ENCODE data around the gene EIF4H. TPM values are rescaled to one million over a fixed set of nuclear protein-coding genes. Genes with fewer than 3 reads are reported as not detected.

Gene EIF4H
- total RNA-seq, 1 donor from 2014 or later: 213 TPM

DNA sequence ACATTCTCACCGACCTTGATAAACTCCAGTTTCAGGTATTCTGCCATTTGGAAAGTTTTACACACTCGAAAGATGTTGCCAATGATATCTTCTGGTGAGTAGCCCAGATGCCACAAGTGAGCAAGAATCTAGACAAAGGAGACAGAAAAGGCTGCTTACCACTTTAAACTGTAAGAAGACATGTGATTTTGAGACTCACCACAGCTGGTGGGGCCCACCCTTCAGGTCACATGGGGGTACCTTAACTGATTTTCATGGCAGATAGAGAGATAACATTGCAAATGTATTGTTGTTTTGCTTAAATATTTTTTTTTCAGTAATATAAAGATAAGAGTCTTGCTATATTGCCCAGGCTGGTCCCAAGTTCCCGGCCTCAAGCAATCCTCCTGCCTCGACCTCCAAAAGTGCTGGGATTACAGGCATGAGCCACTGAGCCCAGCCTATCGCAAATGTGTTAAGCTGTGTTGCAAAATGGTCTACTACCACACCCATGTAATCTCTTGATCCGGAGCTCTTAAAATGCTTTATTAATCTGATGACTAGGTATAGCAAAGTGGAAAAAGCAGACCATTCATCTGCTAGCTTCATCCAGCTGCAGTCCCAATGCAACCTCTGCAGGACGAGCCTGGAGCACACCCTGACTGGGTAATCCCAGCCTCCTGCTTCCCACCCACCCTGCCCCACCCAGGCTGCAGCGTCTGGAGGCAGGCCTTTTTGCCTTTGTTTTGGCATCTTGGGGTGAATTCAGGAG lies 61.5 kb downstream of the EIF4H start:
- Mint-ChIP-seq H3K36me3 (ENCODE audit: insufficient read depth) (peaks cover 32% of the 10 kb centered on the region), H3K4me1 (ENCODE audit: low read depth) (peaks cover 13% of the 10 kb centered on the region), H3K9me3 (ENCODE audit: low read depth) (no peaks in the 10 kb centered on the region), H3K27me3 (no peaks in the 10 kb centered on the region), H3K27ac (no peak overlapping the region), H3K4me3 (ENCODE audit: low read depth) (no peak overlapping the region)
- DNase-seq (ENCODE audit: low spot score, unreplicated experiment): no peak
- TF ChIP-seq, protein P1, sequence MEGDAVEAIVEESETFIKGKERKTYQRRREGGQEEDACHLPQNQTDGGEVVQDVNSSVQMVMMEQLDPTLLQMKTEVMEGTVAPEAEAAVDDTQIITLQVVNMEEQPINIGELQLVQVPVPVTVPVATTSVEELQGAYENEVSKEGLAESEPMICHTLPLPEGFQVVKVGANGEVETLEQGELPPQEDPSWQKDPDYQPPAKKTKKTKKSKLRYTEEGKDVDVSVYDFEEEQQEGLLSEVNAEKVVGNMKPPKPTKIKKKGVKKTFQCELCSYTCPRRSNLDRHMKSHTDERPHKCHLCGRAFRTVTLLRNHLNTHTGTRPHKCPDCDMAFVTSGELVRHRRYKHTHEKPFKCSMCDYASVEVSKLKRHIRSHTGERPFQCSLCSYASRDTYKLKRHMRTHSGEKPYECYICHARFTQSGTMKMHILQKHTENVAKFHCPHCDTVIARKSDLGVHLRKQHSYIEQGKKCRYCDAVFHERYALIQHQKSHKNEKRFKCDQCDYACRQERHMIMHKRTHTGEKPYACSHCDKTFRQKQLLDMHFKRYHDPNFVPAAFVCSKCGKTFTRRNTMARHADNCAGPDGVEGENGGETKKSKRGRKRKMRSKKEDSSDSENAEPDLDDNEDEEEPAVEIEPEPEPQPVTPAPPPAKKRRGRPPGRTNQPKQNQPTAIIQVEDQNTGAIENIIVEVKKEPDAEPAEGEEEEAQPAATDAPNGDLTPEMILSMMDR (IDR thresholded peaks at IDR 0.05; ENCODE audit: unreplicated experiment): no peak

DNA sequence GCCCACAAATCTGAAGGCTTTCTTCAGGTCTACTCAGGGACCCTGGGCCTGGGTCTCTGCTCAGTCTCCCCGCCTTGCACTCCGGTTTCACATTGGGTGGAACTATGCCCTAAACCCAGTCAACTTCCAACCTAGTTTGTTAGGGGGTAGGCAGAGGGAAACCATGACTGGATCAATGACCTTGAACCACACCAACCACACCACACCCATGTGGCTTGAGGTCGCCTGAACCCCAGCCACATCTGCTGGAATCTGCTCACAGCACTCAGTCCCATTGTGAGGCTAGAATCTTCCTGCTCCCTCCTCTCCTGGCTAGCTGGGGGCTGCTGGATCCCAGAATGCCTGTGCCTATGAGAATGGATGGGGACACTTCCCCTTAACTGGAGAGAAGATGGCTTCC lies 62.1 kb downstream of the EIF4H start:
- H3K36me3 Mint-ChIP-seq (ENCODE audit: insufficient read depth): peaks cover 29% of the 10 kb centered on the region
- no peak overlapping the region for H3K27ac Mint-ChIP-seq

DNA sequence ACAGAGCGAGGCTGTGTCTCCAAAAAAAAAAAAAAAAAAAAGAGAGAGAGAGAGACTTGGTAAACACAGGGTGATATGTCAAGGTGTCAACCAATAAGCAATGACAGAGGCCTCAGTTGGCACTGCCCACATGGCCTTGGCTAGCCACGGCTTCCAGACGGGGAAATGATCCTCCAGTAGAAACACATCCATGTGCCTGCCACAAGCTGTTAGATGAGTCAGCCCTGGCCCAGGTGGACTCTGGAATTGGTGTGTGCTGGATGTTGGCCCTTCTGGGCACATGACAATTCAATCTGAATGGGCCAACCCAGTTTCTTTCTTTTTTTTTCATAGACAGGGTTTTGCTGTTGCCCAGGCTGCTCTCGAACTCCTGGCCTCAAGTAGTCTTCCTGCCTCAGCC lies 66.3 kb downstream of the EIF4H start:
- H3K27me3 Mint-ChIP-seq: no peaks in the 10 kb centered on the region
- peaks cover 31% of the 10 kb centered on the region for H3K36me3 Mint-ChIP-seq (ENCODE audit: insufficient read depth)
- H3K4me3 Mint-ChIP-seq (ENCODE audit: low read depth): no peak overlapping the region
- H3K9me3 Mint-ChIP-seq (ENCODE audit: low read depth): no peaks in the 10 kb centered on the region
- H3K4me1 Mint-ChIP-seq (ENCODE audit: low read depth): no peaks in the 10 kb centered on the region
- no peak for DNase-seq (ENCODE audit: low spot score, unreplicated experiment)
- H3K27ac Mint-ChIP-seq: no peak overlapping the region
- TF ChIP-seq, protein P1 (IDR thresholded peaks at IDR 0.05; ENCODE audit: unreplicated experiment): no peak

More for the DNA sequence above, 62.1 kb downstream of the EIF4H start:
- Mint-ChIP-seq H3K27me3 (no peaks in the 10 kb centered on the region), H3K4me3 (ENCODE audit: low read depth) (no peak overlapping the region), H3K4me1 (ENCODE audit: low read depth) (peaks cover 13% of the 10 kb centered on the region), H3K9me3 (ENCODE audit: low read depth) (no peaks in the 10 kb centered on the region)
- DNase-seq (ENCODE audit: low spot score, unreplicated experiment): no peak
- TF ChIP-seq, protein P1 (IDR thresholded peaks at IDR 0.05; ENCODE audit: unreplicated experiment): no peak

DNA sequence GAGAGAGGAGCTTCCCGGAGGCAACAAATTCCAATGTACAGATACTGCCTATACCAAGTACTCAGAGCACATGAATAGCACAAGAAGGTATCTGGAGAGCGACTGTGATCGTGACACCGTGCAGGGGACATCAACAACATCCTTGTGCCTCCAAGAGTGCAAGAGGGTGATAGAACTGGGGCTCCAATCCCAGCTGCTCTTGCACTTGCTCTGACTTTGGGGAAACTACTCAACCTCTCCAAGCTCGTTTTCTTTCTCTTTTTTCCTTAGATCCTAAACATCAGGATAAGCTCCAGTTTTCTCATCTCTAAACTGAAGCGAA lies 67.9 kb downstream of the EIF4H start:
- TF ChIP-seq, protein P1 (IDR thresholded peaks at IDR 0.05; ENCODE audit: unreplicated experiment): no peak
- H3K4me3 Mint-ChIP-seq (ENCODE audit: low read depth): no peak overlapping the region
- no peaks in the 10 kb centered on the region for H3K9me3 Mint-ChIP-seq (ENCODE audit: low read depth)
- H3K27ac Mint-ChIP-seq: no peak overlapping the region
- H3K36me3 Mint-ChIP-seq (ENCODE audit: insufficient read depth): peaks cover 28% of the 10 kb centered on the region
- no peaks in the 10 kb centered on the region for H3K27me3 Mint-ChIP-seq
- peaks cover 7% of the 10 kb centered on the region for H3K4me1 Mint-ChIP-seq (ENCODE audit: low read depth)
- no peak for DNase-seq (ENCODE audit: low spot score, unreplicated experiment)

DNA sequence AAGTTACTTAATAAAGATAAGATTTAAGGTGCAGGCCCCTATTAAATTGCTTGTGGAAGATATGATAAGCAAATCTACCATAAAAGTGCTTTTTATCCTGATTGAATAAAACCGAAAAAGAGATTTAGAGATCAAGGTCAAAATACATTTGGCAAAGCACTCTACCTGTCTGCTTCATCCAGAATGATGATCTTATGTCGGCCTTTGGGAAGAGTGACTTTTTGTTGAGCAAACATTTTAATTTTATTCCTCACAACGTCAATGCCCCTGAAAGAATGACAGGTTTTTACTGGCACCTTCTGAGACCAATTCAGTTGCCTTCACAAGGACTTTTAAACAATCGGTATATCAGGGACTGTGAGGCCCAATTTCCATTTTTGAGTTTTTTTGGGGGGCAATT lies 72.3 kb downstream of the EIF4H start:
- TF ChIP-seq, protein P1 (IDR thresholded peaks at IDR 0.05; ENCODE audit: unreplicated experiment): no peak
- no peak for DNase-seq (ENCODE audit: low spot score, unreplicated experiment)
- Mint-ChIP-seq H3K9me3 (ENCODE audit: low read depth) (no peaks in the 10 kb centered on the region), H3K4me1 (ENCODE audit: low read depth) (peaks cover 20% of the 10 kb centered on the region), H3K27ac (no peak overlapping the region), H3K36me3 (ENCODE audit: insufficient read depth) (peaks cover 37% of the 10 kb centered on the region), H3K4me3 (ENCODE audit: low read depth) (no peak overlapping the region), H3K27me3 (no peaks in the 10 kb centered on the region)

Small RNA genes within 50 kb of the gene (microRNA-seq; reads per million reads assigned to microRNA genes)
- gene MIR590 (ENCODE audit: borderline number of aligned reads, unreplicated experiment): 796 reads per million, percentile 77 among the genes with 10 or more reads in this experiment

Other genes with a start within 250 kb of the EIF4H start
- 0.26 and 0.33 TPM in 2 replicates for gene ELN, start 146.2 kb upstream of the EIF4H start, total RNA-seq
- gene LIMK1, start 90.6 kb upstream of the EIF4H start, total RNA-seq: 62.7 and 65.1 TPM in 2 replicates
- gene LAT2, start 35.6 kb downstream of the EIF4H start, total RNA-seq: 0.89 and 1.1 TPM in 2 replicates
- 37.0 and 42.1 TPM in 2 replicates for gene RFC2, start 80.0 kb downstream of the EIF4H start, total RNA-seq
- 39.9 and 42.0 TPM in 2 replicates for gene CLIP2, start 115.1 kb downstream of the EIF4H start, total RNA-seq